Measurements from ENCODE around the gene MS4A12.

GRCh38 chr11:60447846-60448245, 44.7 kb upstream of the MS4A12 start:
- TF ChIP-seq CTCF (conservative IDR thresholded peaks at IDR 0.05; ENCODE audit: low read length): no peak
- TF ChIP-seq EZH2phosphoT487 (IDR thresholded peaks at IDR 0.05; ENCODE audit: borderline replicate concordance): no peak
